Measurements from ENCODE around the gene EPB41L4A.

DNA sequence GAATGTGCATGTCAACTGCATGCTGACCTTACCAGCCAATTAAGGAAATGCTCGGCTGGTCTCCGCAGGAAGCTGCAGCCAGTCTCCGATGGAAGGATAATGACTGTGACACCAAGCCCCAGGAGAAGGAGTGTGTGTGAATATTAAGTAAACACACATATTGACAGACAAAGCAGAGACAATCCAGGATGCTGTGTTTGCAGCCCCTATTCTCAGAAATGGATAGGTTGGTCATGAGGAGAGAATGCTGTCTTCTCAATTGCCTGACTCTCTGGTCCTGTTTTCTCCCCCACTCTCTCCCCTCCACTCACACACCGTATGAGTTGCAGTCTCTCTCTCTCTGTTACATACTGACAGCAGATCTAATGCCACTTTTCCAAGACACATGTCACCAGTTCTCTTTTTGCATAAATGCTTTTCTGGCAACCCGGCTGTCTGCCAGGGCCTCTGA lies 85.7 kb downstream of the EPB41L4A start:
- TF ChIP-seq, protein P1, sequence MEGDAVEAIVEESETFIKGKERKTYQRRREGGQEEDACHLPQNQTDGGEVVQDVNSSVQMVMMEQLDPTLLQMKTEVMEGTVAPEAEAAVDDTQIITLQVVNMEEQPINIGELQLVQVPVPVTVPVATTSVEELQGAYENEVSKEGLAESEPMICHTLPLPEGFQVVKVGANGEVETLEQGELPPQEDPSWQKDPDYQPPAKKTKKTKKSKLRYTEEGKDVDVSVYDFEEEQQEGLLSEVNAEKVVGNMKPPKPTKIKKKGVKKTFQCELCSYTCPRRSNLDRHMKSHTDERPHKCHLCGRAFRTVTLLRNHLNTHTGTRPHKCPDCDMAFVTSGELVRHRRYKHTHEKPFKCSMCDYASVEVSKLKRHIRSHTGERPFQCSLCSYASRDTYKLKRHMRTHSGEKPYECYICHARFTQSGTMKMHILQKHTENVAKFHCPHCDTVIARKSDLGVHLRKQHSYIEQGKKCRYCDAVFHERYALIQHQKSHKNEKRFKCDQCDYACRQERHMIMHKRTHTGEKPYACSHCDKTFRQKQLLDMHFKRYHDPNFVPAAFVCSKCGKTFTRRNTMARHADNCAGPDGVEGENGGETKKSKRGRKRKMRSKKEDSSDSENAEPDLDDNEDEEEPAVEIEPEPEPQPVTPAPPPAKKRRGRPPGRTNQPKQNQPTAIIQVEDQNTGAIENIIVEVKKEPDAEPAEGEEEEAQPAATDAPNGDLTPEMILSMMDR (IDR thresholded peaks at IDR 0.05; ENCODE audit: poor library complexity) = no peak
- TF ChIP-seq EZH2 (IDR thresholded peaks at IDR 0.05; ENCODE audit: borderline replicate concordance) = no peak
